NT2/D1 (cell line): Measurements from ENCODE around the gene ROBO1.

Source experiments
- DNase-seq: peaks from one replicate; pipeline ENCODE4 v3.0.0-alpha.2; 2011; ENCODE audit warnings: low read depth, low spot score
- H3K27me3 ChIP-seq: 2 replicates; pipeline ENCODE4 v1.6.0; 2011; ENCODE audit warnings: mild to moderate bottlenecking; ENCODE audit not compliant: insufficient read length, insufficient read depth
- H3K36me3 ChIP-seq: 2 replicates; pipeline ENCODE4 v1.6.1; 2011; ENCODE audit warnings: mild to moderate bottlenecking, low read length, mixed read lengths; ENCODE audit not compliant: insufficient read depth, insufficient read length
- H3K4me1 ChIP-seq: 2 replicates; pipeline ENCODE4 v1.5.1; 2011; ENCODE audit not compliant: insufficient read depth, insufficient read length
- H3K4me3 ChIP-seq: 2 replicates; pipeline ENCODE4 v1.5.1; 2011; ENCODE audit warnings: low read depth; ENCODE audit not compliant: insufficient read length
- H3K9ac ChIP-seq: 2 replicates; pipeline ENCODE4 v1.6.0; 2011; ENCODE audit warnings: low read depth; ENCODE audit not compliant: insufficient read length
- H3K9me3 ChIP-seq: 2 replicates; pipeline ENCODE4 v1.5.1; 2011; ENCODE audit warnings: mild to moderate bottlenecking, low read length; ENCODE audit not compliant: insufficient read depth
- SUZ12 ChIP-seq: IDR thresholded peaks from 2 replicates; pipeline ENCODE4 v1.6.1; 2011; ENCODE audit not compliant: insufficient read length, insufficient read depth; ENCODE audit errors: extremely low read depth
- YY1 ChIP-seq: IDR thresholded peaks from 2 replicates; pipeline ENCODE4 v1.6.1; 2011; ENCODE audit not compliant: insufficient read length, insufficient read depth
- ZNF274 ChIP-seq: IDR thresholded peaks from 2 replicates; pipeline ENCODE4 v1.6.1; 2011; ENCODE audit warnings: mild to moderate bottlenecking, low read depth, low read length

Gene ROBO1

GRCh38 chr3:79255702-79256101 lies 512.1 kb downstream of the ROBO1 start:
- no peak for TF ChIP-seq YY1
- no peak for TF ChIP-seq ZNF274
- no peak for TF ChIP-seq SUZ12
- Histone ChIP-seq H3K27me3 (no peaks in the 10 kb centered on the region), H3K36me3 (no peaks in the 10 kb centered on the region), H3K4me3 (no peak overlapping the region), H3K4me1 (no peaks in the 10 kb centered on the region), H3K9ac (no peak overlapping the region), H3K9me3 (no peaks in the 10 kb centered on the region)
- no peak for DNase-seq

GRCh38 chr3:79255292-79255691 lies 512.5 kb downstream of the ROBO1 start:
- no peak for TF ChIP-seq SUZ12
- TF ChIP-seq ZNF274 = no peak
- TF ChIP-seq YY1 = no peak
- Histone ChIP-seq H3K9ac (no peak overlapping the region), H3K4me3 (no peak overlapping the region), H3K9me3 (no peaks in the 10 kb centered on the region), H3K4me1 (no peaks in the 10 kb centered on the region), H3K36me3 (no peaks in the 10 kb centered on the region), H3K27me3 (no peaks in the 10 kb centered on the region)
- no peak for DNase-seq

- DNase-seq = no peak
- no peak for TF ChIP-seq YY1
- no peak for TF ChIP-seq SUZ12
- no peak for TF ChIP-seq ZNF274
- no peak overlapping the region for H3K4me3 ChIP-seq
Observed at GRCh38 chr3:79253704-79254103, 514.1 kb downstream of the ROBO1 start.

GRCh38 chr3:79253271-79253670 lies 514.5 kb downstream of the ROBO1 start:
- TF ChIP-seq ZNF274 (no peak), YY1 (no peak), SUZ12 (no peak)
- Histone ChIP-seq H3K4me3 (no peak overlapping the region), H3K4me1 (no peaks in the 10 kb centered on the region), H3K36me3 (no peaks in the 10 kb centered on the region), H3K27me3 (no peaks in the 10 kb centered on the region), H3K9ac (no peak overlapping the region), H3K9me3 (no peaks in the 10 kb centered on the region)
- DNase-seq = no peak

More at GRCh38 chr3:79253704-79254103, 514.1 kb downstream of the ROBO1 start:
- Histone ChIP-seq H3K4me1 (no peaks in the 10 kb centered on the region), H3K36me3 (no peaks in the 10 kb centered on the region), H3K9me3 (no peaks in the 10 kb centered on the region), H3K27me3 (no peaks in the 10 kb centered on the region), H3K9ac (no peak overlapping the region)

- Histone ChIP-seq H3K27me3 (no peaks in the 10 kb centered on the region), H3K9ac (no peak overlapping the region), H3K4me3 (no peak overlapping the region), H3K9me3 (no peaks in the 10 kb centered on the region), H3K36me3 (no peaks in the 10 kb centered on the region), H3K4me1 (no peaks in the 10 kb centered on the region)
- TF ChIP-seq SUZ12 = no peak
- TF ChIP-seq YY1 = no peak
- TF ChIP-seq ZNF274 = no peak
- no peak for DNase-seq
Observed at GRCh38 chr3:79250746-79251145, 517.1 kb downstream of the ROBO1 start.

GRCh38 chr3:79249701-79250100 lies 518.1 kb downstream of the ROBO1 start:
- Histone ChIP-seq H3K4me3 (no peak overlapping the region), H3K36me3 (no peaks in the 10 kb centered on the region), H3K9ac (no peak overlapping the region), H3K4me1 (no peaks in the 10 kb centered on the region), H3K9me3 (no peaks in the 10 kb centered on the region), H3K27me3 (no peaks in the 10 kb centered on the region)
- DNase-seq = no peak
- TF ChIP-seq ZNF274 (no peak), YY1 (no peak), SUZ12 (no peak)

- no peaks in the 10 kb centered on the region for H3K4me1 ChIP-seq
- no peak for DNase-seq
- no peak overlapping the region for H3K9ac ChIP-seq
- TF ChIP-seq ZNF274 (no peak), SUZ12 (no peak), YY1 (no peak)
- no peak overlapping the region for H3K4me3 ChIP-seq
- H3K27me3 ChIP-seq = no peaks in the 10 kb centered on the region
- no peaks in the 10 kb centered on the region for H3K9me3 ChIP-seq
- H3K36me3 ChIP-seq = no peaks in the 10 kb centered on the region
Observed at GRCh38 chr3:79247725-79248043, 520.1 kb downstream of the ROBO1 start.
